Neural cell (in vitro differentiated cells): Measurements from ENCODE around the gene P3H3. TPM values are rescaled to one million over a fixed set of nuclear protein-coding genes. Genes with fewer than 3 reads are reported as not detected.

Source experiments
- H2AFZ ChIP-seq: fragments of 200-600, 300-800 bp; sonication (generic), shearing (Covaris generic); 2 replicates; pipeline ENCODE4 v1.6.0; 2014; ENCODE audit warnings: low read depth, mild to moderate bottlenecking, antibody characterized with exemption, low read length, moderate library complexity
- H3F3A ChIP-seq: fragments of 200-600 bp; shearing (Covaris generic); 2 replicates; pipeline ENCODE4 v1.6.1; 2016; ENCODE audit warnings: mild to moderate bottlenecking, moderate library complexity, mixed read lengths, antibody characterized with exemption, low read length; ENCODE audit not compliant: insufficient read depth, poor library complexity, severe bottlenecking
- H3K27ac ChIP-seq: fragments of 200-600, 300-800 bp; sonication (generic), shearing (Covaris generic); 2 replicates; pipeline ENCODE4 v1.5.1; 2014; ENCODE audit warnings: mild to moderate bottlenecking, low read length, moderate library complexity
- H3K27me3 ChIP-seq: fragments of 300-800, 200-600 bp; sonication (generic), shearing (Covaris generic); 2 replicates; pipeline ENCODE4 v1.6.0; 2014; ENCODE audit warnings: mild to moderate bottlenecking, low read depth, low read length, moderate library complexity; ENCODE audit not compliant: insufficient read depth
- H3K36me3 ChIP-seq: fragments of 300-800, 200-600 bp; sonication (generic), shearing (Covaris generic); 2 replicates; pipeline ENCODE4 v1.5.1; 2014; ENCODE audit warnings: mild to moderate bottlenecking, antibody characterized with exemption, low read length, moderate library complexity; ENCODE audit not compliant: insufficient read depth
- H3K4me2 ChIP-seq: fragments of 300-800, 200-600 bp; sonication (generic), shearing (Covaris generic); 2 replicates; pipeline ENCODE4 v1.6.0; 2014; ENCODE audit warnings: mild to moderate bottlenecking, low read length
- H3K4me3 ChIP-seq: fragments of 300-800, 200-600 bp; sonication (generic), shearing (Covaris generic); 2 replicates; pipeline ENCODE4 v1.5.1; 2014; ENCODE audit warnings: mild to moderate bottlenecking, low read length, moderate library complexity
- H3K79me2 ChIP-seq: fragments of 200-600 bp; shearing (Covaris generic); replicated peaks from 2 replicates; pipeline ENCODE4 v1.6.0; 2014; ENCODE audit warnings: mild to moderate bottlenecking, low read length, moderate library complexity; ENCODE audit not compliant: insufficient read depth
- H3K9ac ChIP-seq: fragments of 300-800, 200-600 bp; sonication (generic), shearing (Covaris generic); 2 replicates; pipeline ENCODE4 v1.6.1; 2016; ENCODE audit warnings: mild to moderate bottlenecking, low read length, mixed read lengths
- H3K9me2 ChIP-seq: fragments of 200-600 bp; shearing (Covaris generic); 2 replicates; pipeline ENCODE4 v1.6.1; 2016; ENCODE audit warnings: mild to moderate bottlenecking, low read length, mixed read lengths; ENCODE audit not compliant: insufficient read depth
- H3K9me3 ChIP-seq: fragments of 200-600, 300-800 bp; sonication (generic), shearing (Covaris generic); 2 replicates; pipeline ENCODE4 v1.6.1; 2016; ENCODE audit warnings: mild to moderate bottlenecking, mixed run types, low read length, moderate library complexity, mixed read lengths
- H4K20me1 ChIP-seq: fragments of 200-600 bp; shearing (Covaris generic); 2 replicates; pipeline ENCODE4 v1.6.1; 2016; ENCODE audit warnings: mild to moderate bottlenecking, mixed run types; ENCODE audit not compliant: insufficient read depth
- CTCF ChIP-seq: fragments of 450-650 bp; IDR thresholded peaks from 2 replicates; pipeline ENCODE4 v1.5.1; 2014; ENCODE audit warnings: antibody characterized with exemption, mild to moderate bottlenecking, moderate library complexity; ENCODE audit not compliant: poor library complexity, severe bottlenecking
- EP300 ChIP-seq: fragments of 450-650 bp; conservative IDR thresholded peaks from 2 replicates; pipeline ENCODE4 v1.6.1; 2014; ENCODE audit warnings: antibody characterized with exemption, mild to moderate bottlenecking, moderate library complexity; ENCODE audit not compliant: poor library complexity, severe bottlenecking
- EZH2 ChIP-seq: fragments of 200-600, 300-800 bp; shearing (Covaris generic), sonication (generic); IDR thresholded peaks from 2 replicates; pipeline ENCODE4 v1.6.1; 2014; ENCODE audit warnings: antibody characterized with exemption, low read length, borderline replicate concordance, mild to moderate bottlenecking; ENCODE audit not compliant: insufficient read depth, poor library complexity, severe bottlenecking
- MXI1 ChIP-seq: fragments of 450-650 bp; conservative IDR thresholded peaks from 2 replicates; pipeline ENCODE4 v1.6.1; 2014; ENCODE audit warnings: antibody characterized with exemption, mild to moderate bottlenecking; ENCODE audit not compliant: poor library complexity, severe bottlenecking
- POLR2AphosphoS5 ChIP-seq: IDR thresholded peaks from 2 replicates; pipeline ENCODE4 v1.6.1; 2012
- RAD21 ChIP-seq: fragments of 450-650 bp; conservative IDR thresholded peaks from 2 replicates; pipeline ENCODE4 v1.6.1; 2014; ENCODE audit warnings: antibody characterized with exemption, mild to moderate bottlenecking, moderate library complexity
- REST ChIP-seq: IDR thresholded peaks from 2 replicates; pipeline ENCODE4 v1.6.1; 2012; ENCODE audit warnings: borderline replicate concordance
- SMC3 ChIP-seq: fragments of 450-650 bp; conservative IDR thresholded peaks from 2 replicates; pipeline ENCODE4 v1.6.1; 2014; ENCODE audit warnings: antibody characterized with exemption, mild to moderate bottlenecking, moderate library complexity; ENCODE audit not compliant: poor library complexity
- TAF1 ChIP-seq: IDR thresholded peaks from 2 replicates; pipeline ENCODE4 v1.6.1; 2012; ENCODE audit warnings: low read depth
- polyA plus RNA-seq: library from polyadenylated mRNA; depleted of rRNA; stranded (reverse); fragments of >200 nt; gene quantifications from 2 replicates; pipeline ENCODE4 v1.2.3, GENCODE V29; 2014

P3H3 gene
- polyA plus RNA-seq, 1 donor from 2014 or later = 58.9 TPM

DNA sequence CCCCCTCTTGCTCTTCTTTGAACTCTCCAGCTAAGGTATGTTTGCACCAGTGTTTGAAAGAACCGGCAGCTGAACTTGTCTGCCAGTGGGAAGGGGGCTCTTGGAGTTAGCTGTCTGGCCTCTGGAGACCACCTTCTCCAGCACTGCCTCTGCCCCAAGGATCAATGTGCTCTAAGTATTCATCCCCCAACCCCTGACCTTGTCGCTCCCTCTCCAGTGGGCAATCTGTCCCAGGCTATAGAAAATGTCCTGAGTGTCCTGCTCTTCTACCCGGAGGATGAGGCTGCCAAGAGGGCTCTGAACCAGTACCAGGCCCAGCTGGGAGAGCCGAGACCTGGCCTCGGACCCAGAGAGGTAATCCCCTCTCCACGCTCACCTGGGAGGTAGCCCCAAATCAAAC, 2.8 kb downstream of the P3H3 start:
- Histone ChIP-seq H4K20me1 (no peaks in the 10 kb centered on the region), H3K9ac (no peak overlapping the region), H3K9me2 (no peaks in the 10 kb centered on the region), H3K27me3 (no peaks in the 10 kb centered on the region), H3K79me2 (peaks cover 17% of the 10 kb centered on the region), H2AFZ (no peak overlapping the region), H3K36me3 (no peaks in the 10 kb centered on the region), H3F3A (peaks cover 5% of the 10 kb centered on the region), H3K9me3 (no peaks in the 10 kb centered on the region), H3K4me2 (no peak overlapping the region), H3K4me3 (no peak overlapping the region), H3K27ac (no peak overlapping the region)
- no peak for TF ChIP-seq REST

DNA sequence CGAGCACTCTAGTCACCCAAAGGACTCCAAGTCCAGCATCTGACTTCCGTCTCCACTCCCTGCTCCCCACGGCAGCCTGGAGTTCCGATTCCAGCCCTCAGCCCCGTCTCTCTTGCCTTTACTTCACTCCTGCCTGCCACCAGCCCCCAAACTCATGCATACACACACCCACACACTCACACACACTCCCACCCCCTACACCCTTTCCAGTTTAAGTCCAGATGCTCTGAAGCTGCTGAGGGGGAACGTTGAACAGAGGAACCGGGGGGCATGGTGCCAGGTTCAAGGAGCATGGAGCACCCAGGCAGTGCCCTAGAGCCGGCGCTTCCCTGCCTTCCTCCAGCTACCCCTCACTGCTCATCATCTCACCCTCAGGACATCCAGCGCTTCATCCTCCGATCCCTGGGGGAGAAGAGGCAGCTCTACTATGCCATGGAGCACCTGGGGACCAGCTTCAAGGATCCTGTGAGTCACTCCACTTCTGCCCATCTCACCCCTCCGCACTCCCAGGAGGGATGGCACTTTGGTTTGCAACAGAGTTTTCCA, 3.3 kb downstream of the P3H3 start:
- H3K9me2 ChIP-seq = no peaks in the 10 kb centered on the region
- H3K9me3 ChIP-seq = no peaks in the 10 kb centered on the region
- H4K20me1 ChIP-seq = no peaks in the 10 kb centered on the region
- no peaks in the 10 kb centered on the region for H3K36me3 ChIP-seq
- no peak overlapping the region for H3K27ac ChIP-seq
- H2AFZ ChIP-seq = no peak overlapping the region
- H3F3A ChIP-seq = peaks cover 5% of the 10 kb centered on the region
- no peaks in the 10 kb centered on the region for H3K27me3 ChIP-seq
- no peak overlapping the region for H3K9ac ChIP-seq
- peaks cover 17% of the 10 kb centered on the region for H3K79me2 ChIP-seq
- no peak overlapping the region for H3K4me3 ChIP-seq
- no peak for TF ChIP-seq RAD21
- TF ChIP-seq EP300 = no peak
- TF ChIP-seq REST = no peak
- no peak for TF ChIP-seq MXI1
- no peak for TF ChIP-seq POLR2AphosphoS5
- TF ChIP-seq TAF1 = no peak
- TF ChIP-seq SMC3 = no peak
- TF ChIP-seq EZH2 = no peak
- no peak for TF ChIP-seq CTCF
- H3K4me2 ChIP-seq = no peak overlapping the region
